Femur (tissue), 1 donor: ENCODE measurements around the gene ZCCHC9.

Source experiments
- DNase-seq: peaks from one replicate; pipeline ENCODE4 v3.0.0-alpha.2; 2017

Gene ZCCHC9

DNA sequence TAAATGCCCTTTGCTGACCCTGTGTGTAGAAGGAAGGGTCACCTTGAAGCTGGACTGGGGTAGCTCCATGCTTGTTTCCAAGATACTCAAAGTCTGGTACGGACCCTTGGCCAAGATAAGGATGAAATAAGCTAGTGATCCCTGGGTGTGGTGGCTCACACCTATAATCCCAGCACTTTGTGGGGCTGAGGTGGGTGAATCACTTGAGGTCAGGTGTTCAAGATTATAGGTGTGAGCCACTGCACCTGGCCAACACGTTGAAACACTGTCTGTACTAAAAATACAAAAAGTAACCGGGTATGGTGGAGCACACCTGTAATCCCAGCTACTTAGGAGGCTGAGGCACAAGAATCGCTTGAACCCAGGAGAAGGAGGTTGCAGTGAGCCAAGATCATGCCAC lies 59.3 kb downstream of the ZCCHC9 start:
- no peak for DNase-seq

DNA sequence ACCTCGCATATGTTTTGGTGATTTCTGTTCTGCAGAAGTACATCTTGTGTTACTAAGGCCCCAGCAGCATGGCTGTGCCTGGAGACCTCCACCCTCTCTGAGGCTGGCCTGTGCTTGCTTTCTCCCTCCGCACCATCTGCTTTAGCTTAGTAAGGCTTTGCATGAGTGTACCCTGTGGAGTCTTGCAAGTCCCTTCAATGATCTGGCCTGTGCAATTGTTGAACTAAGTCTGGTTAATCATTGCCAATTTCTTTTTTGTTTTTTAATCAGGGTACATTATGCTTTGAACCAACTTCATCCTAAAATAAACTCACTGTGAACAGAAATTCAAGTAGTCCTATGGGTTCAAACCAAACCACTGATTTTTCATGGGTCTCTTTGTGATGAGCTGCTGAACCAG lies 60.2 kb downstream of the ZCCHC9 start:
- no peak for DNase-seq
